ENCODE results near the gene PARD6G. TPM values are rescaled to one million over a fixed set of nuclear protein-coding genes. Genes with fewer than 3 reads are reported as not detected.

The PARD6G gene
- total RNA-seq, 1 donor from 2014 or later: 25.2 TPM

- no peak for DNase-seq
- H3K27me3 Mint-ChIP-seq (ENCODE audit: unreplicated experiment): no peaks in the 10 kb centered on the region
- H3K27ac Mint-ChIP-seq (ENCODE audit: unreplicated experiment): peak overlapping the region; percentile 65
- peaks cover 5% of the 10 kb centered on the region for H3K36me3 Mint-ChIP-seq (ENCODE audit: unreplicated experiment)
- H3K9me3 Mint-ChIP-seq (ENCODE audit: unreplicated experiment): peaks cover 7% of the 10 kb centered on the region
- no peak overlapping the region for H3K4me3 Mint-ChIP-seq (ENCODE audit: unreplicated experiment)
- no peak for TF ChIP-seq CTCF (IDR thresholded peaks at IDR 0.05; ENCODE audit: partially characterized antibody, unreplicated experiment)
- peaks cover 35% of the 10 kb centered on the region for H3K4me1 Mint-ChIP-seq (ENCODE audit: low read depth, unreplicated experiment)
Measured at GRCh38 chr18:80205294-80205693, 42.0 kb downstream of the PARD6G start.

- H3K4me1 Mint-ChIP-seq (ENCODE audit: low read depth, unreplicated experiment): peaks cover 34% of the 10 kb centered on the region
- DNase-seq: no peak
- H3K27ac Mint-ChIP-seq (ENCODE audit: unreplicated experiment): no peak overlapping the region
Measured at GRCh38 chr18:80204142-80204541, 43.2 kb downstream of the PARD6G start.

GRCh38 chr18:80203249-80203648 lies 44.1 kb downstream of the PARD6G start:
- Mint-ChIP-seq H3K4me1 (ENCODE audit: low read depth, unreplicated experiment) (peaks cover 36% of the 10 kb centered on the region), H3K27me3 (ENCODE audit: unreplicated experiment) (peaks cover 1% of the 10 kb centered on the region), H3K36me3 (ENCODE audit: unreplicated experiment) (peaks cover 5% of the 10 kb centered on the region), H3K9me3 (ENCODE audit: unreplicated experiment) (peaks cover 7% of the 10 kb centered on the region), H3K4me3 (ENCODE audit: unreplicated experiment) (no peak overlapping the region), H3K27ac (ENCODE audit: unreplicated experiment) (no peak overlapping the region)
- no peak for TF ChIP-seq CTCF (IDR thresholded peaks at IDR 0.05; ENCODE audit: partially characterized antibody, unreplicated experiment)
- no peak for DNase-seq

More at GRCh38 chr18:80204142-80204541, 43.2 kb downstream of the PARD6G start:
- no peak for TF ChIP-seq CTCF (IDR thresholded peaks at IDR 0.05; ENCODE audit: partially characterized antibody, unreplicated experiment)
- H3K27me3 Mint-ChIP-seq (ENCODE audit: unreplicated experiment): peaks cover 1% of the 10 kb centered on the region
- H3K9me3 Mint-ChIP-seq (ENCODE audit: unreplicated experiment): peaks cover 7% of the 10 kb centered on the region
- no peak overlapping the region for H3K4me3 Mint-ChIP-seq (ENCODE audit: unreplicated experiment)
- peaks cover 5% of the 10 kb centered on the region for H3K36me3 Mint-ChIP-seq (ENCODE audit: unreplicated experiment)

- Mint-ChIP-seq H3K27me3 (ENCODE audit: unreplicated experiment) (peaks cover 1% of the 10 kb centered on the region), H3K27ac (ENCODE audit: unreplicated experiment) (no peak overlapping the region), H3K4me3 (ENCODE audit: unreplicated experiment) (no peak overlapping the region), H3K36me3 (ENCODE audit: unreplicated experiment) (peaks cover 5% of the 10 kb centered on the region), H3K9me3 (ENCODE audit: unreplicated experiment) (peaks cover 7% of the 10 kb centered on the region), H3K4me1 (ENCODE audit: low read depth, unreplicated experiment) (peaks cover 43% of the 10 kb centered on the region)
- DNase-seq: no peak
- no peak for TF ChIP-seq CTCF (IDR thresholded peaks at IDR 0.05; ENCODE audit: partially characterized antibody, unreplicated experiment)
Measured at GRCh38 chr18:80202264-80202998, 44.9 kb downstream of the PARD6G start.

GRCh38 chr18:80201739-80202138 lies 45.6 kb downstream of the PARD6G start:
- H3K36me3 Mint-ChIP-seq (ENCODE audit: unreplicated experiment): peaks cover 5% of the 10 kb centered on the region
- TF ChIP-seq CTCF (IDR thresholded peaks at IDR 0.05; ENCODE audit: partially characterized antibody, unreplicated experiment): no peak
- H3K4me3 Mint-ChIP-seq (ENCODE audit: unreplicated experiment): no peak overlapping the region
- H3K27ac Mint-ChIP-seq (ENCODE audit: unreplicated experiment): no peak overlapping the region
- DNase-seq: no peak
- peaks cover 7% of the 10 kb centered on the region for H3K9me3 Mint-ChIP-seq (ENCODE audit: unreplicated experiment)
- H3K4me1 Mint-ChIP-seq (ENCODE audit: low read depth, unreplicated experiment): peaks cover 50% of the 10 kb centered on the region
- peaks cover 1% of the 10 kb centered on the region for H3K27me3 Mint-ChIP-seq (ENCODE audit: unreplicated experiment)

All from glutamatergic neuron (in vitro differentiated cells).